EH (cell line): ENCODE results near the gene SCAF4.
"Not testable (repeated sequence)": the region's sequence is repeated elsewhere in the genome, so short reads cannot be mapped to it uniquely, and the experiment has no call there.

Experiments
- DNase-seq: peaks from one replicate; pipeline ENCODE4 v3.0.0-alpha.2; 2015; ENCODE audit warnings: low read depth

The SCAF4 gene

DNA sequence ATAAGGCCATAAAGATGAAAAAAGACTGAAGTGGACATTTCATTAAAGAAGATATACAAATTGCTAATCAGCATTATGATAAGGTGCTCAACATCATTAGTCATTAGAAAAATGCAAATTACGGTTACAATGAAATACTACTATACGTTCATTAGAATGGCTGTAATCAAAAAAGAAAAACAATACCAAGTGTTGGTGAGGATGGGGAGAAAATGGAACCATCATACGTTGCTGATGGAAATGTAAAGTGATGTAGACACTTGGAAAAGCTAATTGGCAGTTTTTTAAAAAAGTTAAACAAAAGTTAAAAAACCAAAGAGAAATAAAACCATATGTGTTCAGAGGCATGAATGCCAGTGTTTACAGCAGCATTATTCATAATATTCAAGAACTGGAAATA, 81.0 kb downstream of the SCAF4 start:
- no peak for DNase-seq

DNA sequence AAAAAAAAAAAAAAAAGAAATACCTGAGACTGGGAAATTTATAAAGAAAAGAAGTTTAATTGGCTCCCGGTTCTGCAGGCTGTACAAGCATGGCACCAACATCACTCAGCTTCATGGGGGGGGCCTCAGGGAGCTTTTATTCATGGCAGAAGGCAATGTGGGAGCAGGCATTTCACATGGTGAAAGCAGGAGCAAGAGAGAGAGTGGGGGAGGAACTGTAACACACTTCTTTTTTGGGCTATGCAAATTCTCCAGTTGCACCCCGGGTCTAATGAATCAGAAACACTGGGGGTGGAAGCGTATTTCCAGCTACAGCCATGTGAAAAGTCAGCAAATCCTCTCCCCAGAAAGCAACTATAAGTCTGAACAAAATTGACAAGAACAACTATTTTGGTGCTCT, 84.3 kb downstream of the SCAF4 start:
- DNase-seq = no peak

GRCh38 chr21:31644643-31645042, 87.3 kb downstream of the SCAF4 start:
- no peak for DNase-seq

- DNase-seq = no peak
Measured at GRCh38 chr21:31641416-31641922, 90.4 kb downstream of the SCAF4 start.

DNA sequence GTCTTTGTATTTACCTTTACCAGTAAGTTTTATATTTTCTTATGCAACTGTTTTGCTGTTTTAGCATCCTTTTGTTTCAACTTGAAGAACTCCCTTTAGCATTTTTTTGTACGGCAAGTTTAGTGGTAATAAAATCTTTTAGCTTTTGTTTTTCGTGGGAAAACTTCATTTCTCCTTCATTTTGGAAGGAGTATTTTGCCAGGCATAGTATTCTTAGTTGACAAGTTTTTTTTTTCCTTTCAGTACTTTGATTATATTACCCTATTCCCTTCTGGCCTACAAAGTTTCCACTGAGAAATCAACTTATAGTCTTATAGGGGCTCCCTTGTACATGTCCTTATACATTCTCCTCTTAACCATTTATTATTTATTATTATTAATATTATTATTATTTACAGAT, 95.0 kb downstream of the SCAF4 start:
- DNase-seq = no peak

- DNase-seq = no peak
Measured at GRCh38 chr21:31634993-31635392, 96.9 kb downstream of the SCAF4 start.

DNA sequence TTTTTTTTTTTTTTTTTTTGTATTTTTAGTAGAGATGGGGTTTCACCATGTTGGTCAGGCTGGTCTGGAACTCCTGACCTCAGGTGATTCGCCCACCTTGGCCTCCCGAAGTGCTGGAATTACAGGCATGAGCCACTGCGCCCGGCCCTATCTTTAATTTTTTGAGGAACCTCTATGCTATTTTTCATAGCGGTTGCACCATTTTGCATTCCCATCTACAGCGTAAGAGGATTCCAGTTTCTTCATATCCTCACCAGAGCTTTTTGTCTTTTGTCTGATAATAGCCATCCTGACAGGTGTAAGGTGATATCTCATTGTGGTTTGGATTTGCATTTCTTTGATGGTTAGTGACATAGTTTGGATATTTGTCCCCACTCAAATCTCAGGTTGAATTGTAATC, 100.0 kb downstream of the SCAF4 start:
- not testable (repeated sequence) for DNase-seq

- DNase-seq = peak; percentile 77
Measured at GRCh38 chr21:31629972-31630711, 101.8 kb downstream of the SCAF4 start.

GRCh38 chr21:31624961-31625491, 106.9 kb downstream of the SCAF4 start:
- no peak for DNase-seq

- DNase-seq = no peak
Measured at GRCh38 chr21:31624181-31624580, 107.7 kb downstream of the SCAF4 start.

GRCh38 chr21:31623664-31624063, 108.3 kb downstream of the SCAF4 start:
- no peak for DNase-seq

- DNase-seq = no peak
Measured at GRCh38 chr21:31622397-31622796, 109.5 kb downstream of the SCAF4 start.
